Measurements from ENCODE around the gene ERC2.

Gene ERC2

GRCh38 chr3:55910543-55910942 is 557.7 kb downstream of the ERC2 start:
- Histone ChIP-seq H4K20me1 (ENCODE audit: insufficient read depth, low read length, poor library complexity, severe bottlenecking) (no peaks in the 10 kb centered on the region), H3K9me3 (ENCODE audit: insufficient read depth, low read depth, low read length) (no peaks in the 10 kb centered on the region)

GRCh38 chr3:55909373-55909772 is 558.9 kb downstream of the ERC2 start:
- no peak overlapping the region for H3K4me2 ChIP-seq (ENCODE audit: low read depth, low read length, poor library complexity, severe bottlenecking)

More at GRCh38 chr3:55910543-55910942, 557.7 kb downstream of the ERC2 start:
- Histone ChIP-seq H3K4me1 (ENCODE audit: insufficient read depth, low read length, poor library complexity, severe bottlenecking) (no peaks in the 10 kb centered on the region), H2AFZ (ENCODE audit: low read length) (no peak overlapping the region), H3F3A (ENCODE audit: low read depth) (no peaks in the 10 kb centered on the region), H3K27me3 (ENCODE audit: insufficient read depth, low read length, poor library complexity, severe bottlenecking) (no peaks in the 10 kb centered on the region), H3K79me2 (ENCODE audit: insufficient read depth, low read length) (no peaks in the 10 kb centered on the region), H3K4me2 (ENCODE audit: low read depth, low read length, poor library complexity, severe bottlenecking) (no peak overlapping the region), H3K4me3 (ENCODE audit: low read length, poor library complexity, severe bottlenecking) (no peak overlapping the region), H3K36me3 (ENCODE audit: insufficient read depth, low read length) (no peaks in the 10 kb centered on the region), H3K9me2 (replicated peaks; ENCODE audit: low read depth, low read length) (no peaks in the 10 kb centered on the region), H3K9ac (ENCODE audit: low read depth, low read length, poor library complexity, severe bottlenecking) (no peak overlapping the region)
- TF ChIP-seq EZH2phosphoT487 (IDR thresholded peaks at IDR 0.05; ENCODE audit: borderline replicate concordance) (no peak), CTCF (conservative IDR thresholded peaks at IDR 0.05; ENCODE audit: low read length) (no peak)

GRCh38 chr3:55907616-55908015 is 560.7 kb downstream of the ERC2 start:
- Histone ChIP-seq H2AFZ (ENCODE audit: low read length) (no peak overlapping the region), H3K36me3 (ENCODE audit: insufficient read depth, low read length) (no peaks in the 10 kb centered on the region), H3K4me2 (ENCODE audit: low read depth, low read length, poor library complexity, severe bottlenecking) (no peak overlapping the region), H3K9me2 (replicated peaks; ENCODE audit: low read depth, low read length) (no peaks in the 10 kb centered on the region), H3F3A (ENCODE audit: low read depth) (no peaks in the 10 kb centered on the region), H3K4me3 (ENCODE audit: low read length, poor library complexity, severe bottlenecking) (no peak overlapping the region), H4K20me1 (ENCODE audit: insufficient read depth, low read length, poor library complexity, severe bottlenecking) (no peaks in the 10 kb centered on the region), H3K9me3 (ENCODE audit: insufficient read depth, low read depth, low read length) (no peaks in the 10 kb centered on the region), H3K4me1 (ENCODE audit: insufficient read depth, low read length, poor library complexity, severe bottlenecking) (no peaks in the 10 kb centered on the region), H3K9ac (ENCODE audit: low read depth, low read length, poor library complexity, severe bottlenecking) (no peak overlapping the region), H3K27me3 (ENCODE audit: insufficient read depth, low read length, poor library complexity, severe bottlenecking) (no peaks in the 10 kb centered on the region), H3K79me2 (ENCODE audit: insufficient read depth, low read length) (no peaks in the 10 kb centered on the region)
- TF ChIP-seq CTCF (conservative IDR thresholded peaks at IDR 0.05; ENCODE audit: low read length) (no peak), EZH2phosphoT487 (IDR thresholded peaks at IDR 0.05; ENCODE audit: borderline replicate concordance) (no peak)

More at GRCh38 chr3:55909373-55909772, 558.9 kb downstream of the ERC2 start:
- Histone ChIP-seq H3K9ac (ENCODE audit: low read depth, low read length, poor library complexity, severe bottlenecking) (no peak overlapping the region), H3K4me1 (ENCODE audit: insufficient read depth, low read length, poor library complexity, severe bottlenecking) (no peaks in the 10 kb centered on the region), H3K79me2 (ENCODE audit: insufficient read depth, low read length) (no peaks in the 10 kb centered on the region), H3K9me2 (replicated peaks; ENCODE audit: low read depth, low read length) (no peaks in the 10 kb centered on the region), H4K20me1 (ENCODE audit: insufficient read depth, low read length, poor library complexity, severe bottlenecking) (no peaks in the 10 kb centered on the region), H3K4me3 (ENCODE audit: low read length, poor library complexity, severe bottlenecking) (no peak overlapping the region), H2AFZ (ENCODE audit: low read length) (no peak overlapping the region), H3K36me3 (ENCODE audit: insufficient read depth, low read length) (no peaks in the 10 kb centered on the region), H3K9me3 (ENCODE audit: insufficient read depth, low read depth, low read length) (no peaks in the 10 kb centered on the region), H3F3A (ENCODE audit: low read depth) (no peaks in the 10 kb centered on the region), H3K27me3 (ENCODE audit: insufficient read depth, low read length, poor library complexity, severe bottlenecking) (no peaks in the 10 kb centered on the region)
- TF ChIP-seq EZH2phosphoT487 (IDR thresholded peaks at IDR 0.05; ENCODE audit: borderline replicate concordance) (no peak), CTCF (conservative IDR thresholded peaks at IDR 0.05; ENCODE audit: low read length) (no peak)
